Measurements from ENCODE around the gene C11orf21.

Gene C11orf21

DNA sequence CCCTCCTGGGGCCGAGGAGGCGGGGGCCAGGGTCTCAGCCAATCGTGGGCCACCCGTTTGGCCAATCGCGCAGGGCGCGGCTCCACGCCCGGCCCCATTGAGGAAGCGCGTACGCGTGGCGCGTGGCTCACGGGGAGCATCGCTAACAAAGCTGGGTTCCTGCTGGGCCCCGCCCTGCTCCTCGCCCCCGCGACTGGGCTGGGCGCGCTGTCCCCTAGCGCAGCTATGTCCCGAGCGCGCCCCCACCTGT lies 30.7 kb downstream of the C11orf21 start:
- DNase-seq (ENCODE audit: low spot score), result no peak

DNA sequence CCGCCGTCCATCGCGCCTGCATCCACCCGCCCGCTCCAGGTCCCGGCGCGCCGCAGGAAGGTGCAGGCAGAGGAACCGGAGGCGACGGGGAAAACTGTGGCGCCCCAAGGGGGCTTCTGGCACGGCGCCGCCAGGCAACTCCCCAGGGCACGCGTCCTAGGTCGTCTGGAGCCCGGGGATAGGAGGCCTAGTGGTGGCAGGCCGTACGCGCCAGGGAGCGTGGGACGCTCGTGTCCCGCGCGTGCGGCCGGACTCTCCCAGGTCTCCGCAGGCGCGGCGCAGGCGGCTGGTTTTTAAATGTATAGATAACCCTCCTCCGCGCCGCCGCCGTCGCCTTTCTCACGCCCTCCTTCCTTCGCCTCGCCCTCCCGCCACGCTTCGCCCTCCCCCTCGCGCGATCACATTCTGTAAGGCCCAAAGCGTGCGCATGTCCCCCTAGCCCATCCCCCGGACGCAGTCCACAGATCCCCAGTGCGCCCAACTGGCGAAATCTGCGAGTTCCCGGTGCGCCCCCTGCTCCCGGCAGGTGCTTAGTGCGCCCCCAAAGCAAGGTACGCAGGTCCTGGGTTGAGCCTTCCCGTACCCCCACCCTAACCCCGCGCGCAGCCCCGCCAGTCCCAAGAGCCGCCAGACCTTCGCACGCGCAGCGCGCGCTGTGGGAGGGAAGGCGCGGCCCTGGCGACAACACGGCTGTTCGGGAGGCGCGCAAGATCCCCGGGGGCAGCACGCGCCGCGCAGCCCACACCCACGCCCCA lies 31.2 kb downstream of the C11orf21 start, which contains the start of gene ASCL2:
Gene ASCL2, minus strand, starts transcription at position 267 of the 755 bp plus-strand sequence. Its CDS starts 256 bp downstream, at position 11.
- DNase-seq (ENCODE audit: low spot score), result no peak

DNA sequence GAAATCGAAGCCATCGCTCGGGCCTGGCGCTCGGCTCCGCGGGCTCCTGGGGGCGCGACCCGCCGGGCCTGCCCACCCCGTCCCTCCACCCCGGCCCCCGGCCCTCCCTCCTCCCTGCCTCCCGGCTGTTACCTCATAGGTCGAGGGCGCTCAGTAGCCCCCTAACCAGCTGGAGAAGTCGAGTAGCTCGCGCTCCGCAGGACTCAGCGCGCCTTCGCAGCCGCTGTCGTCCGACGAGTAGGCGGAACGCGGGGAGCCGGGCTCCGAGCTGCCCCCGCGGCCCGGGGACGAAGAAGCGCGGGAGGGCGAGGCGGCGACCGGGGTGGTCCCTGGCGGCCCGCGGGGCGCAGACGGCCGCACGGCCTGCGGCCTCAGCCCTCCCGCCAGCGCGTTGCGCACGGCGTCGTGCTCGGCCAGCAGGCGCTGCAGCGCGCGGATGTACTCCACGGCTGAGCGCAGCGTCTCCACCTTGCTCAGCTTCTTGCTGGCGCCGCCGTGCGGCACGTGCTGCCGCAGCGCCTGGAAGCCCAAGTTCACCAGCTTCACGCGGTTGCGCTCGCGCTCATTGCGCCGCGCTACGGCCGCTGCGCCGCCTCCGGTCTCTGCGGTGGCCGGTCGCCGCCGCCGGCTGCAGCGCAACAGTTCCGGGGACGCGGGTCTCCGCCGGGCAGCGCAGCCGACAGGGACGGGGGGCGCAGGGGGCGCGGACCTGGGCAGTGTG lies 32.0 kb downstream of the C11orf21 start:
- DNase-seq (ENCODE audit: low spot score), result peak; percentile 63

DNA sequence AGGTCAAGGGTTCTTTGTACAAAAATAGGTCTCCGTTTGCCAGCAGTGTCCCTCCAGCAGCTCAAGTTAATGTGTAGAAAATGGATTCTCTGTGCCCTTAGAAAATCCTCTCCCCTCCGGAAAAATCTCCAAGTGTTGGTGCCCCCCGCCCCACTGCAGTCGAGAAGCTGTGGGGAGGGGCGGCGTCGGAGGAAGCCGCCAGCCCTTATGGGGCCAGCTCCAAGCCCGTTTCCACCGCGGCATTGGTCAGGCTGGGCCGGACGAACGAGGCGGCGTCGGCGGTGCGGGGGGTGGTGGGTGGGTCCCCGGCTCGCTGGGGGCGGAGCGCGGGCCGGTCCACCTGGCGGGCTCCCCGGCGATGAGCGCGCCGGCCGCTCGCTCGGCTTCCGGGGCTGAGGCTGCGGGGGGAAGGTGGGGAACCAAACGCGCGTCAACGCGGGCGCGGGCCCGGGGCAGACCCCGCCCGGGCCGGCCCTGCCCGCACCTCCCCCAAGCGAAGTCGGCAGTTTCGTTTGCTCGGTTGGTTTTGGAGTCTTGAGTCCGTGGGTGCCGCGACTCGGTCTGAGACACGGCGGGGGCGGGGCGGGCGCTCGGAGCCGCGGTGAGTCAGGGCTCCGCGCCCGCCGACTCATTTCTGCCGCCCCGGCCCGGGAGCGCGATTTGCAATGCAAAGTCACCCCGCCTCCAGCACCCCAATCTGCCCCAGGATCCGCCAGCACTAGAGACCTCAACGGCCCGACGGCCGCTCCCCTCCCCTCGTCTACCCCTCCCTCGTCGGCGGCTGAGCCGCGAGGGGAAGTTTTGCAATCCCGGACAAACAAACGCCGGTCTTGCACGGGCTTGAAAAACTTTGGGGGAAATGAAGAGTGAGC lies 32.8 kb downstream of the C11orf21 start:
- DNase-seq (ENCODE audit: low spot score), result no peak

DNA sequence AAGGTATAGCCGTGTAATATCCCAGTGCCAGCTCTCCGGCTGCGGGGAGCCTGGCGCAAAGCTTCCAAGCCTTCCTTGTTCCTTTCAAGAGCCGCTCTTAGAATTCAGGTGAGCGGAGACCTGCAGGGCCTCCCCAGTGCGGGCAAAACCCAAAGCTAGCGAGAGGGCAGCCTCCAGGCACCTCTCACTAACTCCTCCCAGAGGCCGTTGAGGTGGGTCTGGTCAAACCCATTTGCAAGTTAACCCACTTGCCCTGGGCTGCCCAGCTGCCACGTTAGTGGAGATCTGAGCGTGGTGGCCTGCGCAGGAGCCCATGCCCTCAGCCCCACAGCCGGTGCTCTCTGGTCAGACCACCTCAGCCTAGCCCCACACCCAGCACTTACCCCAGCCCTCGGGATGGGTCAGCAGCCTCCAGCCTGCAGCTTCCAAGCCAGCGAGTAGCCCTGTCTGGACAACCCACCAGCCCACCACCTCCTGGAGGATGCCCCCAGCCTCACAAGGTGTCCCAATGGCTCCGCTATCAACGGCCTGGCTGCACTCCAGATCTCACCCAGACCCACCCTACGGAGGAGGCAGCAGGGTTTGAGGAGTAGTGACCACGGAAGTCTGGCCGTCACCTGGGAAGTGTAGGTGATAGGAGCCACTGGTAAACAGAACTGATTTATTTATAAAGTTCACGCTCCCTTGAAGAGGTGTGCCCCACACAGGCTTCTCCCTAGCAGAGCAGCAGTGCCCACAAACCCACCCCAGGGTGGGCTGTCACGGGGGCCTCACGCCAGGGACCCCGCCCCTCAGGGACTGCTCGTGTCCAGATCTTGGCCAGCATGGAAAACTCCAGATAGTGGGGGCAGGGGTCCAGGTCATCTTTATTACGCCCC lies 33.6 kb downstream of the C11orf21 start:
- DNase-seq (ENCODE audit: low spot score), result no peak

DNA sequence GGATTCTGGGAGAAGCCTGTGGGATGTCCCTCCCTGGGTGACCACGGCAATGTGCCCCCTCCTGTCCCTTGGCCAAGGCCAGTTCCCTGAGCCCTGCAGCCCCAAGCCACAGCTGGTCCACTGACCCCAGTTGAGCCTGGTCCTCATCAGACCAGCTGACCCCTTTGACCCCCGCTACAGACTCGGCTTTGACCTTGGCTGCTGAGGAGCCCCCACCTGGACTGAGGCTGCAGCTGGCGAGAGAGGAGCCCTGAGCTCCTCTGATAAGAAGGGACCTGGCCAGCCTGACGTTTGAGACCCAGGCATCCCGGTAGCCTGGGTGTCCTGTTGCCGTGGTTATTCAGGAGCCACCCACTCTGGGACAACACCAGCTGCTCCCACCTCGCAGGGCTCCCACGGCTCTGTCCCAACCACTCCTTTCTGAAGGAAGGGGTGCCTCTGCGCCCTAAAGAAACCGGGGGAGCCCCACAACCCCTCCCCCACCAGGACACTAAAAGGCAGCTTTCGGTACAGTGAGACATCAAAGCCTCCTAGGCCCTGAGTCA lies 34.3 kb downstream of the C11orf21 start:
- no peak for DNase-seq (ENCODE audit: low spot score)

DNA sequence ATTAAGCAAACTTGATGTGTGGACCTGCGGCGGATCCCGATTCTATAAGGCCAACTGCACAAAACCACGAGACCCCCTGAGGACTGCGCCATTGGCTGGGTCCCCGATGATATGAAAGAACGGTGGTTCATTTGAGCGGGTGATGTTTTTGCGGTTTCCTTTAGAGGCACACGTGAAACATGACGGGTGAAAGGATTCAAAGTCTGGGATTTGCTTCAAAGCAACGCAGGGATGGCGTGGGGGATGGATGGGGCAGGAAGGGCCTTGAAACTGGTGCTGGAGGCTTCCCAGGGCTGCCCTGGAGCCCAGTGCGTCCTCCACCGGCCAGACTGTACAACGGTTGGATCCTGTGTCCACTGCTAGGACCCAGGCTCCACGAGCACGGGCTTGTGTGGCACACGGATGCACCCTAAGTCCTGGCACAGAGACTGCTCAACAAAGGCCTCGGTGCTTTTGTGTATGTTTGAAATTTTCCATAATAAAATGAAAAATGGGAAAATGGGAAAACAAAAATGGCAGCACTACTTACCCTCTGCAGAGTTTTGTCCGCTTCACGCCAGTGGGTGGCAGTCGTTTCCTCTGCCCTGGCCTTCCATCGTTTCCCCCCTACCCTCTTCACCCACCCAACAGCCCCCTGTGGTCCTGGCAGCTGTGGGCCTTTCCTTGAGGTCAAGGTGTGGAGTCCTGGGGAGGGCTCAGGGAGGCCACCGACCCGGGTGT lies 35.0 kb downstream of the C11orf21 start:
- DNase-seq (ENCODE audit: low spot score), result no peak

DNA sequence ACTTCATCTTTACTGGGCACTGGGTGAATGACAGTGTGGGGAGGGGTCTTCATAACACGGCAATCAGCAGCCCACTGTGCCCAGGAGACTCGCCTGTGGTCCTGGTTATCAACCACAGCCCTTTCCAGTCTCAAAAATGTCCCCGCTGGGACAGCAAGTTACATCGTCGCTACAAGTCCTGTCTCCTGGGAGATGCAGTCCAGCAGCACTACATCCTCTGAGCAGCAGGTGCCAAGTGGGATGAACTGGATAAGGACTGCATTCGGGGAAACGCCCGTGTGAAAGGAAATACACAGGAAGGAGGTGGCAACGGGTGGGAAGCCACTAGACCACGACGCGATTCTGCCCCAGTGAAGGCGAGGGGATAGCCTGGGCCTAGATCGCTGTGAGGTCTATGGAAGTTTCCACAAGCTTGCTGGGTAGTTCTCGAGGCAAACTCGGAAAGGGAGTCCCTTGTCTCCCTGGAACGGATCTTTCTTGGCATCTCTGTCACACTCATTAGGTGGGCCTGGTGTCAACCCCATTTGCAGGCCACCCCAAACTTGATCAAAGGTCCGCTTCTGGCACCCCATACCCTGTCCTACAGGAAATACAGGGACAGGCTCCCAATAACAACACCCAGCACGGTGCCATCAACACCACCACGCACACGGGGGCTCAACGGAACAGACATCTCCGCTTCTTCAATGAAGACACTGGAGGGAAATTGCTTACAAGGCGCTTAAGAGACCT lies 35.7 kb downstream of the C11orf21 start:
- no peak for DNase-seq (ENCODE audit: low spot score)

DNA sequence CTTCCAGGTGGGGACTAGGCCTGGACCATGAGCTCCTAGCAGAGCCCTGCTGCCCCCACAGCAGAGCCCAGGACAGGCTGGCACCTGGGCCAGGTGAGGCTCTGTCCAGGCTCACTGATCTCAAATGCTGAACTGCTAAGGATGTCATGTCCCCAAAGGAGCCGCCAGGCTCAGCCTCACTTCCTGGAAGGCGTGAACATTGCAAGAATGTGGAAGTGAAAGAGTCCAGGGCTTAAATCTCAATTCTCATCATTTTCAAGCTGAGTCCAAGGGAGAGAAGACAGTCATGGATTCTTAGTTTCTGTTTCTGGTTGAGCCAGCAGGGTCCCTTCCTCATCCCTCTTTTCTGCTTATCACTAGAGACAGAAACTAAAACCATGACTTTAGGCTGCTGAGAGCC lies 36.3 kb downstream of the C11orf21 start:
- DNase-seq (ENCODE audit: low spot score), result no peak

DNA sequence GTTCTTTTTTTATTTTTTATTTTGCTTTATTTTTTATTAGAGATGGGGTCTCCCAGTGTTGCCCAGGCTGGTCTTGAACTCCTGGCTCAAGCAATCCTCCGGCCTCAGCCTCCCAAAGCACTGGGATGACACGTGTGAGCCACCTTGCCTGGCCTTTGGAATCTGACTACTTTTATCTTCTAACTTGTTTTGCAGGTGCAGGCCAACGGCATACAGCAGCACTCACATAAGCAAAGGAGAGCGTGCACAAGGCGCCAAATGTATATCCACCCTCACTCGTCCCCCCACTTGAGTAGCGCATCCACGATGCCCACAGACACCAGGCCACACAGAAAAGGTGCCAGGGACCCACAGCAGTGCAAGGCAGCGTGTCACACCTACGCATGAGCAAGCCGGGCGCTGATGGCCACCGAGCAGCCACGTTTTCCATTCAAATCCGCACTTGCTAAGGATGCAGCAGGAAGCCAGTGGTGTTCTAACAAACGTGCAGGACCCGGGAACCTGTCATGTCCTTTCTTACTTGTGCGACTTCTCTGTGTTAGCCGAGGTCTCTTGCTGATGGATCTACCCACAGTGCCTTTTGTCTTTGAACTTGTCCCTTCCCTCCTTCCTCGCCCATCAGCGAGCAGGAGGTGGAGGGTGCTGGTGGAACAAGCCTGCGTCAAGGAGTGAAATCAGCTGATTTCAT lies 37.2 kb downstream of the C11orf21 start:
- no peak for DNase-seq (ENCODE audit: low spot score)

DNA sequence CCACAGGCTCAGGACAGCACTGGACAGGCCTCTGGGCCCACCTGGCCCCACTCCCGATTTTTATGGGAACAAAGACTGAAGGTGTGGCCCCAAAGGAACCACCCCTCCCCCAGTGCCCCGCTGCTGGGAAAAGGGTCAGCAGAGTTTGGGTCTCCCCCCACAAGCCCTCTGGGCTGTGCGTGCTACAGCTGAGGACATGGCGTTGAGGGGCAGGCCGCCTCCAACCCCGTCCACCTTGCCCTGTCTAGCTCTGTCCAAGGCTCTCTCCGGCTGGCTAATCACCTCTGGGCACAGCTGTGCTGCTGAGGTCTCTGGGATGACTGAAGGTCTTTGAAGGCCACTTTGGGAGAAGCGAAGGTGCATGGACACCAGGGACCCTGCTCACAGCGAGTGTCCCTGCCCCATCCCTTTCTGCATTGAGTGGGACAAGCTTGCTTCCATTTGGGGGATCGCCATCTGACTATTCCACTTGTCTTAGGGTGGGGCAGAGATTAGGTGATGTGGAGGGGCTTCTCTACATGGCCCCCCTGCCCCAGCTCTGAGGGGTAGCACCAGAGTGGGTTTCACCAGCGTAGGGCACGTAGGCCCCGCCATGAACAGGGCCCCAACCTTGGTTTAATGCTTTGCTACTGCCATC lies 37.9 kb downstream of the C11orf21 start:
- DNase-seq (ENCODE audit: low spot score), result no peak

DNA sequence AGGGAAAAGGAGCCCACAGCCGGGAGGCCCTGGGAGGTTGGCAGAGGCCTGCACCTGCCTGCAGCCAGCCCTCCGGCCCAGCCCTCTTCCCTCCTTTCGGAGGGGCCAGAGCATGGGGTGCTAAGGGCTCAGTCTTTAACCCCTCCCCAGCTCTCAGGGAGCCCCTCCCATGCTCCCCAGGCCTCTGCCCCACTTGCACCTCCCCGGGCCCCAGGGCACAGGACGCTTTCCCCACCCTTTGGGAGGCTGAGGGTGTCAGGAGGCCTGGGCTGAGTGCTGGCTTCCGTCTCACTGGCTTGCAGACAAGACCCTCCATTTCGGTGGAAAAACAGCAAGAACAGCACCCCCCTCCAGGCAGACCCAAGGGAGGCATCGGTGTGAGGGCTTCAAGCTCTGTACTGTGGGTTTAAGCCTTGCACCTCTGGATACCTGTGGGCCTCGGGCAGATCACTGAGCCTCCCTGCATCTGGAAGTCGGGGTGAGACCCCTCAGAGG lies 38.6 kb downstream of the C11orf21 start:
- no peak for DNase-seq (ENCODE audit: low spot score)

DNA sequence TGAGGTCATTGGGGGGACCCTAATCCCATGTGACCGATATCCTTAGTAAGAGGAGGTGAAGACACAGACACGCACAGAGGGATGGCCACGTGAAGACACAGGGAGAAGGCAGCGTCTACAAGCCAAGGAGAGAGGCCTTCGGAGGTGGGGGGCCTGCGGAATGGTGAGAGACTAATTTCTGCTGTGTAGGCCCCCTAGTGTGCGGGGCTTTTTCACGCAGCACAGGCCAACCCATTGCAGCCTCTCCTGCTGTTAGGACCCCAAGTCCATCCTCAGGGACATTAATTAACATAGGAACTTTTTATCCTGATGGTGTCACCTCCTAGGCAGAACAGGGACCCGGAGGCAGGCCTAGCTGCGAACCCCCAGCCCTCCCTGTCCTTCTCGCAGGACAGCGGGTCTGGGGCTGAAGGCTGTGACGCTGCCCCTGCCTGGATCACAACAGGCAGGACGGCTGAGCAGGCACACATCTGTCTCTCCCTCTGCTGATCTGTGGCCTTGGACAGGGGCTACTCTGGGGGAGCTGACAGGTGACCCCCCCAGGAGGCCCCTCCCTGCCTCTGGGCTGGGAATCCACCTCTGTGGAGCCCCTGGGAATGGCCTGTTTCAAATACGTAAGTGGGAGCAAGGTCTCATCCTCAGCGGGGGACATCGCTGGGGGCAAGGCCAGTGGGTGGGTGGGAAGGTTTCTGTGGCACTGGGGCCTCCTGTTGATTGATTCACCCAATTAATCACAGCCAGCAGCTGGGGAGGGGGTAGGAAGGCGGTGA lies 39.2 kb downstream of the C11orf21 start:
- no peak for DNase-seq (ENCODE audit: low spot score)

DNA sequence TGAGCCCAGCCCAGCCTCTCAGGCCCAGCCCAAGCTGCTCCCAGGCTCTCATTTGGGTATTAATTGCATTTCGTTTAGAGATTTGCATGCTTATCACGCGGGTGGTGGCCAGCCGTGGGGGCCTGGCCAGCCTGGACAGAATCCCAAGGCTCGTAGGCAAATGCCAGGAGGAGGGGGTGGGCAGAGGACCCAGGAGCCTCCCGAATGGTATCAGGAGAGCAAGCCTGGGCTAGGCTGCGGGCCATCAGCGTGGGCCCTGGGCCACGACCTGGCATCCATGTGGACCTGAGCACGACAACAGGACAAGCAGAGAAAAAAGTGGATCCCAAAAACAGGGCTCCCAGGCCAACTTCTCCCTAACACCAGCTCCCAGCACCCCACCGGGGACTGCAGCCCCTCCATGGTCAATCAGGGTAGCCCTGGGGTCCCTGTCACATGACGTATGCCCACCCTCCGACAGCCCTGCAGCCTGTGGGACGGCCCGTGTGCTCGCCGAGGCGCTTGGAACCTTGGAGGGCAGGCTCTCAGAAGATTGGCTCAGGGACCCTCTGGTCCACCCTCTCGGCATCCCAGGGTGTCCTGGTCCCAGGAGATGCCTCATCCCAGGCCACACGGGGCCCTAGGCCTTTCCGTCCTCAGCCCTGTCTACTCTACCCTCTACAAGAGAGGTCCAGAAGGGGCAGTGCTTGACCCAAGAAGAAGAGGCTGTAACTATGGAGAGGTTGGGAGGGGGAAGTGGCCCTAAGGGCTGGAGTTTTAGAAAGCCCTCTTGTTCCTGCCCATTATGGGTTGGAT lies 40.1 kb downstream of the C11orf21 start:
- no peak for DNase-seq (ENCODE audit: low spot score)

DNA sequence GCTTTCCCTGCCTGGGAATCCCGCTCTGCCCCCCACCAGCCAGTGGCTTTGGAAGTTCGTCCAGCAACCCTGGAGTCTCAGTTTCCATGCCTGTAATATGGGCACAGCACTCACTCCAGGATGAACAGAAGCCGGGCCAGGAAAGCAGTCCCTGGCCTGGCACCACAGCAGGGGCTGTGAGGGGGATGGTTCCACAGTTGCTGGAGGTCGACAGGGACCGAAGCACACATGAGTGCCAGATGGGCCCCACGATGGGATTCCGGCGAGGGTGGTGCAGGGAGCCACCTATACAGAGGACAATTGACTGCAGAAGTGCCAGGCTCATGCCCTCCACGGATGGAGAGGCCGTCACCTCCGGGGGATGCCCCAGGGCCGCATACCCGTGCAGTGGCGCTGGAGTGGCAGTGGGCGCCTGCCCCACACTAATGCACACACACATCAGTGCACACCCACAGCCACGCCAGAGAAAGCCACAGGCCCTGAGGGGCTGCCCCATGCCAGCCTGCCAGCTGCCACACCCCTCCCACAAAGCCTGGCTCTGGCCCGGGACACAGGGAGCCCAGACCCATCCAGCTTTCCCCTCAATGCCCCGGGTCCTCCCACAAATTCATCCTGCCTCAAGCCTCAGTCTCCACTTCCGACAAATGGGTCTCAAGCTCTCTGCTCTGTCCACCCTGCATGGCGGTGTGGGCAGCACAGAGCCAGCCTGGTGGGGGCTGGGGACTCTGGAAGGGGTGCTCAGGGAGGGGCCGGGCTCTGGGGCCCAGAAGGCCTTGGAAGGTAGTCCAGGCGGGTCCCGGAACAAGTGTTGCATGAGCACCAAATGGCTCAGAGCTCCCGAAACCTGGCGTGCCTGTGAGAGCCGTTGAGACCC lies 41.0 kb downstream of the C11orf21 start:
- no peak for DNase-seq (ENCODE audit: low spot score)

DNA sequence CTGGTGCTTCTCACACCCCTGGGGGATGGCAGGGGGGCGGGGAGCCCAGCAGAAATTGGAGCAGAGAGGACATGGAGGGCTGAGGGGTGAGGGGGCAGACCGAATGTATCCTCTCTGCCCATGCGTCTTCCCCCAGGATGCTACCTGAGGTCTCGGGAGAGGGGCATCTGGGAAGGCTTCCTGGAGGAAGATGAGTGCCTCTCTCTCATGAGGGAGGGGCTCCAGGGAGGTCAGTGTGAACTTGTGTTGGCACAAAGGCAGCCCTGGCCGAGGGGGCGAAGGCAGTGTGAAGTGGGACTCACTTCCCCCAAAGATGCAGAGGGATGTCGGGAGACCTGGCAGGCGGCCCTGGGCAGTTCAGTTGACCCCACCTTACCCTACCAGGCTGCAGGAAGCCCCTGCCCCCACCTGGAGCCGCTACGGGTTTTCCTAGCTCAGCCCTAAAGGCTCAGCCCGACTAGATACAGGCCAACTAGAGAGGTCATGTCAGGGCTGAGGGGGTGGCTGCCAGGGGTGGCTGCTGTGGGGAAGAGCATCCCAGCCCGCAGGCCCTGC lies 41.7 kb downstream of the C11orf21 start:
- DNase-seq (ENCODE audit: low spot score), result no peak
